Upper lobe of left lung (tissue), 4 donors: ENCODE measurements around the gene KIF18B.

Source experiments
- CTCF ChIP-seq, 6 experiments: fragments of 450-650 bp in 4 of 6; fragments of 200-600 bp in 2 of 6; sonication (generic) in 2 of 6; IDR thresholded peaks; one replicate each; pipeline ENCODE4 v1.5.1; 2016 to 2019; ENCODE audit warnings: antibody characterized with exemption in 6 of 6
- POLR2A ChIP-seq, 4 donors: fragments of 450-650 bp; IDR thresholded peaks; one replicate each; pipeline ENCODE4 v1.5.1; 2016 to 2017; ENCODE audit warnings: antibody characterized with exemption in 4 of 4, mild to moderate bottlenecking in 2 of 4

GRCh38 chr17:44900894-44901293 is 46.7 kb downstream of the KIF18B start:
- TF ChIP-seq POLR2A (IDR thresholded peaks at IDR 0.05) (no peak), CTCF (IDR thresholded peaks at IDR 0.05) (no peak)
